ENCODE data around the gene RCOR3. TPM values are rescaled to one million over a fixed set of nuclear protein-coding genes. Genes with fewer than 3 reads are reported as not detected.
"Not testable (repeated sequence)": the region's sequence is repeated elsewhere in the genome, so short reads cannot be mapped to it uniquely, and the experiment has no call there.

The RCOR3 gene
- polyA plus RNA-seq (2013, experiment 1 of 2), result 17.4 TPM
- polyA plus RNA-seq (2013, experiment 2 of 2), result 20.4 TPM

- WGBS, result under 1% methylated on average over 90 of the region's 97 CpGs
- Histone ChIP-seq H3K27me3 (ENCODE audit: insufficient read depth, low read length) (no peaks in the 10 kb centered on the region), H3K4me3 (ENCODE audit: low read length) (peak within 1 kb of the TSS; percentile 95), H3K9me3 (ENCODE audit: insufficient read depth, low read depth, low read length) (no peaks in the 10 kb centered on the region), H3K9ac (ENCODE audit: low read depth, low read length) (peak within 1 kb of the TSS; percentile 98), H3K27ac (ENCODE audit: low read depth, low read length) (peak within 1 kb of the TSS; percentile 100), H3K4me1 (ENCODE audit: insufficient read depth, low read length) (peaks cover 19% of the 10 kb centered on the region), H3K36me3 (ENCODE audit: insufficient read depth, low read length) (peaks cover 13% of the 10 kb centered on the region)
Measured at GRCh38 chr1:211258756-211259637, at the start of gene RCOR3. TSS of gene RCOR3 (plus strand) at chr1:211259366. CDS start at chr1:211259561, 195 bp downstream.

GRCh38 chr1:211210052-211210451, 49.1 kb upstream of the RCOR3 start:
- H3K9ac ChIP-seq (ENCODE audit: low read depth, low read length), result no peak overlapping the region
- 95% methylated on average over 5 of the region's 5 CpGs for WGBS
- H3K27me3 ChIP-seq (ENCODE audit: insufficient read depth, low read length), result no peaks in the 10 kb centered on the region
- H3K9me3 ChIP-seq (ENCODE audit: insufficient read depth, low read depth, low read length), result no peaks in the 10 kb centered on the region; the same call in 1 of the 2 replicates
- H3K36me3 ChIP-seq (ENCODE audit: insufficient read depth, low read length), result no peaks in the 10 kb centered on the region
- H3K27ac ChIP-seq (ENCODE audit: low read depth, low read length), result no peak overlapping the region
- no peaks in the 10 kb centered on the region for H3K4me1 ChIP-seq (ENCODE audit: insufficient read depth, low read length)
- no peak overlapping the region for H3K4me3 ChIP-seq (ENCODE audit: low read length)

DNA sequence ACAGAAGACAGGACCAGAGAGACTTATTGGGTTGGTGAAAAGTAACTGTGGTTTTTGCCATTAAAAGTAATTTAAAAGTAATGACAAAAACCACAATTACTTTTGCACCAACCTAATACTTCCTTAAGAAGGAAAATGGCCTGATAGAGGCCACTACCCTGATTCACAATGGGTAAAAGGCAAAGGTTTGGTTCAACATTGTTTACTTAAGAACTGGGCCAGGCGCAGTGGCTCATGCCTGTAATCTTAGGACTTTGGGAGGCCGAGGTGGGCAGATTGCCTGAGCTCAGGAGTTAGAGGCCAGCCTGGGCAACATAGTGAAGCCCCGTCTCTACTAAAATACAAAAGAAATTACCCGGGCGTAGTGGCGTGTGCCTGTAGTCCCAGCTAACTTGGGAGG, 48.2 kb upstream of the RCOR3 start:
- Histone ChIP-seq H3K9me3 (ENCODE audit: insufficient read depth, low read depth, low read length) (no peaks in the 10 kb centered on the region; the same call in 1 of the 2 replicates), H3K9ac (ENCODE audit: low read depth, low read length) (no peak overlapping the region), H3K36me3 (ENCODE audit: insufficient read depth, low read length) (no peaks in the 10 kb centered on the region), H3K27ac (ENCODE audit: low read depth, low read length) (no peak overlapping the region), H3K4me3 (ENCODE audit: low read length) (no peak overlapping the region), H3K4me1 (ENCODE audit: insufficient read depth, low read length) (no peaks in the 10 kb centered on the region), H3K27me3 (ENCODE audit: insufficient read depth, low read length) (no peaks in the 10 kb centered on the region)
- WGBS, result 97% methylated on average over 6 of the region's 6 CpGs

DNA sequence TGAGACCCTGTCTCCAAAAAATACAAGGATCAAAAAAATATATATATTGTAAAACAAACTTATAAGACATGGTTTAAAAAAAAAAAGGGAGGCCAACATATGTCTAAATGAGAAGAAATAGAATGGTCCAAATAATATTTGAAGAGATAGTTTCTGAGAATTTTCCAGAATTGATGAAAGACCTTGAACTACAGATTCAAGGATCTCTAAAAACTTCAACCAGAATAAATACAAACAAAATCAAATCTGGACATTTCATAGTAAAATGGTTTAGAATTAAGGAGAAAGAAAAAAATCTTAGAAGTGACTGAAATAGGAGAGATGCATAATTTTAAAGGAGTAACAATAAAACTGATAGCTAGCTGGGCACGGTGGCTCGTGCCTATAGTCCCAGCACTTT, 45.5 kb upstream of the RCOR3 start:
- H3K27ac ChIP-seq (ENCODE audit: low read depth, low read length), result no peak overlapping the region
- no peaks in the 10 kb centered on the region for H3K27me3 ChIP-seq (ENCODE audit: insufficient read depth, low read length)
- H3K4me3 ChIP-seq (ENCODE audit: low read length), result no peak overlapping the region
- 93% methylated on average over 2 of the region's 2 CpGs for WGBS
- no peak overlapping the region for H3K9ac ChIP-seq (ENCODE audit: low read depth, low read length)
- H3K36me3 ChIP-seq (ENCODE audit: insufficient read depth, low read length), result no peaks in the 10 kb centered on the region
- no peaks in the 10 kb centered on the region for H3K4me1 ChIP-seq (ENCODE audit: insufficient read depth, low read length)
- no peaks in the 10 kb centered on the region for H3K9me3 ChIP-seq (ENCODE audit: insufficient read depth, low read depth, low read length)

DNA sequence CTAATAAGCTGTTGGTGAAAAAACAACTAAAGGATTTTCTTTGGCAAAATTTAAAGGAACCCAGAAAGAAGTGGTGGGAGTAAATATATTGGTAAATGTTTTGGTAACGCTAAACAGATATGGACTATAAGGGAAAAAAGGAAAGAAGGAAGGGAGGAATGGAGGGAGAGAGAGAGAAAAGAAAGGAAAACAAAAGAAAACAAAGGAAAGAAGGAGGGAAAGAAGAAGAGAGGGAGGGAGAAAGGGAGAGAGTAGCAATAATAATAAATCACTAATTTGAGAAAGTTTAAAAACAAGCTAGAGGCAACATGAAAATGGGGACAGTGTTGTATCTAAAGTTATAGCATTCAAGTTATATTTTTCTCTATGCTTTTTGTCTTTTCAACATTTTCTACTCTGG, 43.6 kb upstream of the RCOR3 start:
- H3K4me1 ChIP-seq (ENCODE audit: insufficient read depth, low read length), result no peaks in the 10 kb centered on the region
- no peak overlapping the region for H3K4me3 ChIP-seq (ENCODE audit: low read length)
- no peaks in the 10 kb centered on the region for H3K36me3 ChIP-seq (ENCODE audit: insufficient read depth, low read length)
- WGBS, result 97% methylated on average over 1 of the region's 1 CpG
- H3K27me3 ChIP-seq (ENCODE audit: insufficient read depth, low read length), result no peaks in the 10 kb centered on the region
- H3K27ac ChIP-seq (ENCODE audit: low read depth, low read length), result no peak overlapping the region
- H3K9me3 ChIP-seq (ENCODE audit: insufficient read depth, low read depth, low read length), result no peaks in the 10 kb centered on the region
- no peak overlapping the region for H3K9ac ChIP-seq (ENCODE audit: low read depth, low read length)

- Histone ChIP-seq H3K9me3 (ENCODE audit: insufficient read depth, low read depth, low read length) (no peaks in the 10 kb centered on the region), H3K4me1 (ENCODE audit: insufficient read depth, low read length) (no peaks in the 10 kb centered on the region), H3K27me3 (ENCODE audit: insufficient read depth, low read length) (no peaks in the 10 kb centered on the region), H3K4me3 (ENCODE audit: low read length) (no peak overlapping the region), H3K27ac (ENCODE audit: low read depth, low read length) (no peak overlapping the region), H3K9ac (ENCODE audit: low read depth, low read length) (no peak overlapping the region), H3K36me3 (ENCODE audit: insufficient read depth, low read length) (no peaks in the 10 kb centered on the region)
- 95% methylated on average over 1 of the region's 1 CpG for WGBS
Measured at GRCh38 chr1:211217392-211217791, 41.8 kb upstream of the RCOR3 start.

DNA sequence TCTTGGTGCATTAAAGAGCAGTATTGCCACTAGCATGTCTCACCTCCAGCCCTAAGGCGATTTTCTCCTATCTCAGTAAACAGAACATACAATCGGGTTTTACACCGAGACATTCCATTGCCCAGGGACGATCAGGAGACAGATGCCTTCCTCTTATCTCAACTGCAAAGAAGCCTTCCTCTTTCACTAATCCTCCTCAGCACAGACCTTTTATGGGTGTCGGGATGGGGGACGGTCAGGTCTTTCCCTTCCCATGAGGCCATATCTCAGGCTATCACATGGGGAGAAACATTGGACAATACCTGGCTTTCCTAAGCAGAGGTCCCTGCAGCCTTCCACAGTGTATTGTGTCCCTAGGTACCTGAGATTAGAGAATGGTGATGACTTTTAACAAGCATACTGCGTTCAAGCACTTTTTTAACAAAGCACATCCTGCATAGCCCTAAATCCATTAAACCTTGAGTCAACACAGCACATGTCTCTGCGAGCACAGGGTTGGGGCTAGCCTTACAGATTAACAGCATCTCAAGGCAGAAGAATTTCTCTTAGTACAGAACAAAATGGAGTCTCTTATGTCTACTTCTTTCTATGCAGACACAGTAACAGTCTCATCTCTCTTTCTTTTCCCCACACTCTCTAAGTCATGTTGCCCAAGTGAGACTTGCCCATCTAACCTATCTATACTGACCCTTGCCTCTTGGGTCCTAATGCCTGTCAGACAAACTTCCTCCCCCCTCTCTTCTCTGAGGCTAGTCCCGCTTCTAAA, 36.5 kb upstream of the RCOR3 start:
- not testable (repeated sequence) for H3K27me3 ChIP-seq (ENCODE audit: insufficient read depth, low read length); H3K9me3 ChIP-seq (ENCODE audit: insufficient read depth, low read depth, low read length); H3K27ac ChIP-seq (ENCODE audit: low read depth, low read length); H3K36me3 ChIP-seq (ENCODE audit: insufficient read depth, low read length); H3K4me3 ChIP-seq (ENCODE audit: low read length); H3K9ac ChIP-seq (ENCODE audit: low read depth, low read length); H3K4me1 ChIP-seq (ENCODE audit: insufficient read depth, low read length)
- WGBS, result 84% methylated on average over 9 of the region's 9 CpGs

- WGBS, result 93% methylated on average over 13 of the region's 13 CpGs
- H3K4me1 ChIP-seq (ENCODE audit: insufficient read depth, low read length); H3K4me3 ChIP-seq (ENCODE audit: low read length); H3K27ac ChIP-seq (ENCODE audit: low read depth, low read length); H3K9me3 ChIP-seq (ENCODE audit: insufficient read depth, low read depth, low read length); H3K36me3 ChIP-seq (ENCODE audit: insufficient read depth, low read length); H3K9ac ChIP-seq (ENCODE audit: low read depth, low read length); H3K27me3 ChIP-seq (ENCODE audit: insufficient read depth, low read length): not testable (repeated sequence)
Measured at GRCh38 chr1:211228573-211229364, 30.4 kb upstream of the RCOR3 start.

DNA sequence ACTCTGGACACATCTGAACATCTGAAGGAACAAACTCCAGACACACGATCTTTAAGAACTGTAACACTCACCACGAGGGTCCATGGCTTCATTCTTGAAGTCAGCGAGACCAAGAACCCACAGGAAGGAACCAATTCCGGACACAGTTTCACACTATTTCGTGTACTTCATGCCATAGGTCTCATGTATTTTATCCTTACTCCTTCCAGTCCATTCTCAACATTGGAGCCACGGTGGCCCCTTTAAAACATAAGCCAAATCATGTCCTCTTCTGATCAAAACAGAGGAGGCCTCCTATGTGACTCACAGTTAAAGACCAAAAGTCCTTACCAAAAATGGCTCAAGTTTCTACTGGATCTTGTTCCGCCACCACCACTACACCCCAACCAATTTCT, 29.8 kb upstream of the RCOR3 start:
- H3K9me3 ChIP-seq (ENCODE audit: insufficient read depth, low read depth, low read length), result no peaks in the 10 kb centered on the region

DNA sequence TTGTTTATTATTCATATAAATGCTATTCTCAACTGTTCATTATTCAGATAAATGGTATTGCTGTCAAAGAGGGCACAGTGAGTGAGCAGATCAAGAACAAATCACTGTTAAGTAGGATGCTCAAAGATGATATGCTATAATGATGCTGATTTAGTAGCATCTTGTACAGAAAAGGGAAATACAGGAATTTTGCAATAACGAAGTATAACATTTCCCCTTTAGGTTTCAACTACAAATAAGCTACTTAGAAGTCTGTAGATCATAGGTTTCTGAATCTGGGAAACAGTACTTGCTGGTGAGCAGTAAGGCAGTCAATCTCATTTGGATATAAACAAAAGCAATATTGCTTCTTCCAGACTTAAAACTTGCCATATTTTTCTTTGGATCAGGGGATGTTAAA, 27.3 kb upstream of the RCOR3 start:
- Histone ChIP-seq H3K36me3 (ENCODE audit: insufficient read depth, low read length) (no peaks in the 10 kb centered on the region), H3K9ac (ENCODE audit: low read depth, low read length) (no peak overlapping the region), H3K27ac (ENCODE audit: low read depth, low read length) (no peak overlapping the region), H3K4me1 (ENCODE audit: insufficient read depth, low read length) (no peaks in the 10 kb centered on the region), H3K27me3 (ENCODE audit: insufficient read depth, low read length) (no peaks in the 10 kb centered on the region), H3K4me3 (ENCODE audit: low read length) (no peak overlapping the region), H3K9me3 (ENCODE audit: insufficient read depth, low read depth, low read length) (no peaks in the 10 kb centered on the region)
- WGBS, result no CpG with 5 or more reads among the region's 1 CpG

More for the DNA sequence above, 29.8 kb upstream of the RCOR3 start:
- Histone ChIP-seq H3K4me3 (ENCODE audit: low read length) (no peak overlapping the region), H3K36me3 (ENCODE audit: insufficient read depth, low read length) (no peaks in the 10 kb centered on the region), H3K27ac (ENCODE audit: low read depth, low read length) (no peak overlapping the region), H3K27me3 (ENCODE audit: insufficient read depth, low read length) (no peaks in the 10 kb centered on the region), H3K9ac (ENCODE audit: low read depth, low read length) (no peak overlapping the region), H3K4me1 (ENCODE audit: insufficient read depth, low read length) (no peaks in the 10 kb centered on the region)
- 91% methylated on average over 7 of the region's 7 CpGs for WGBS

Data from HUES64 (cell line).